MCF 10A (cell line): ENCODE measurements around the gene HDAC1. TPM values are rescaled to one million over a fixed set of nuclear protein-coding genes. Genes with fewer than 3 reads are reported as not detected.
A peak's percentile ranks its signal among the peaks of the same experiment; 100 is the strongest.

Experiments used
- BruUV-seq: library from RNA; stranded (reverse); fragments of 400-500 nt; replicated peaks from 2 replicates; lab custom pipeline; 2021; lab: Mats Ljungman, UMichigan
- CTCF ChIA-PET: fragments of 300-600 bp; sonication (Branson Sonifier 250); formaldehyde crosslinking; extraction: SDS; loops from one replicate; lab custom pipeline; 2021; ENCODE audit warnings: antibody characterized with exemption, inconsistent platforms; lab: Yijun Ruan, JAX
- POLR2A ChIA-PET: fragments of 300-600, 350-650 bp; sonication (Branson Sonifier 250); formaldehyde crosslinking; extraction: SDS; loops from one replicate; lab custom pipeline; 2020; ENCODE audit warnings: antibody characterized with exemption, inconsistent platforms; lab: Yijun Ruan, JAX
- DNase-seq: peaks from one replicate; pipeline ENCODE4 v3.0.0-alpha.2; 2018; ENCODE audit not compliant: unreplicated experiment
- H3K27ac Mint-ChIP-seq: one replicate; pipeline ENCODE4 v1.8.0; 2022; ENCODE audit warnings: mild to moderate bottlenecking, low read depth, mixed read lengths; ENCODE audit not compliant: unreplicated experiment
- H3K27me3 Mint-ChIP-seq: one replicate; pipeline ENCODE4 v1.8.0; 2022; ENCODE audit warnings: mixed read lengths; ENCODE audit not compliant: insufficient read depth, unreplicated experiment
- H3K36me3 Mint-ChIP-seq: one replicate; pipeline ENCODE4 v1.8.0; 2022; ENCODE audit warnings: mild to moderate bottlenecking, moderate library complexity, mixed read lengths; ENCODE audit not compliant: insufficient read depth, unreplicated experiment
- H3K4me1 Mint-ChIP-seq: one replicate; pipeline ENCODE4 v1.8.0; 2022; ENCODE audit warnings: mixed read lengths; ENCODE audit not compliant: insufficient read depth, unreplicated experiment
- H3K4me3 Mint-ChIP-seq: one replicate; pipeline ENCODE4 v1.8.0; 2022; ENCODE audit warnings: mild to moderate bottlenecking, moderate library complexity, mixed read lengths; ENCODE audit not compliant: unreplicated experiment
- H3K9me3 Mint-ChIP-seq: one replicate; pipeline ENCODE4 v1.8.0; 2022; ENCODE audit warnings: mixed read lengths; ENCODE audit not compliant: unreplicated experiment
- CTCF ChIP-seq: fragments of 200-600 bp; IDR thresholded peaks from one replicate; pipeline ENCODE4 v1.8.0; 2022; ENCODE audit warnings: antibody characterized with exemption, mild to moderate bottlenecking; ENCODE audit not compliant: unreplicated experiment
- intact Hi-C: fragments of 100-400 bp; cut with micrococcal nuclease; formaldehyde crosslinking; loops from 2 replicates; pipeline ENCODE4 v1.14.1; 2022
- total RNA-seq: library from RNA; stranded (reverse); gene quantifications from 2 replicates; pipeline ENCODE4 v1.2.3, GENCODE V29; 2022

Gene HDAC1
- total RNA-seq, 1 experiment from 2014 or later: 39.7 TPM

- no peak overlapping the region for H3K4me3 Mint-ChIP-seq
- no TSS peak for BruUV-seq
- ChIA-PET CTCF (no interaction called here), POLR2A (no interaction called here)
- no peak overlapping the region for H3K27ac Mint-ChIP-seq
- peaks cover 30% of the 10 kb centered on the region for H3K36me3 Mint-ChIP-seq
- H3K9me3 Mint-ChIP-seq: no peaks in the 10 kb centered on the region
- DNase-seq: no peak
- TF ChIP-seq CTCF: no peak
- H3K27me3 Mint-ChIP-seq: no peaks in the 10 kb centered on the region
- intact Hi-C loops: no loop called here
- H3K4me1 Mint-ChIP-seq: peaks cover 11% of the 10 kb centered on the region
Observed at GRCh38 chr1:32357614-32358013, 65.7 kb downstream of the HDAC1 start.

GRCh38 chr1:32358435-32358834 is 66.6 kb downstream of the HDAC1 start:
- H3K27me3 Mint-ChIP-seq: no peaks in the 10 kb centered on the region
- no peak overlapping the region for H3K27ac Mint-ChIP-seq
- BruUV-seq: TSS peak; percentile 17
- no peak overlapping the region for H3K4me3 Mint-ChIP-seq
- POLR2A ChIA-PET: interaction anchor here (1.5 to 1.6 kb wide), 2 partner anchors 35 to 143 kb away, joined by 6 to 7 read pairs; partner anchors contain the start of gene BSDC1
- no peaks in the 10 kb centered on the region for H3K9me3 Mint-ChIP-seq
- intact Hi-C loops: no loop called here
- CTCF ChIA-PET: interaction anchor here (0.7 kb wide), 1 partner anchor 1119 kb away, joined by 3 read pairs; no protein-coding TSS in a partner anchor
- DNase-seq: no peak
- peaks cover 38% of the 10 kb centered on the region for H3K36me3 Mint-ChIP-seq
- peaks cover 6% of the 10 kb centered on the region for H3K4me1 Mint-ChIP-seq
- TF ChIP-seq CTCF: no peak

- no peak overlapping the region for H3K27ac Mint-ChIP-seq
- DNase-seq: no peak
- H3K4me1 Mint-ChIP-seq: no peaks in the 10 kb centered on the region
- H3K36me3 Mint-ChIP-seq: peaks cover 50% of the 10 kb centered on the region
- H3K4me3 Mint-ChIP-seq: no peak overlapping the region
- H3K9me3 Mint-ChIP-seq: no peaks in the 10 kb centered on the region
- no peaks in the 10 kb centered on the region for H3K27me3 Mint-ChIP-seq
- TF ChIP-seq CTCF: no peak
- POLR2A ChIA-PET: interaction anchor here (1.5 kb wide), 1 partner anchor 9 kb away, joined by 5 read pairs; no protein-coding TSS in a partner anchor
- no TSS peak for BruUV-seq
- CTCF ChIA-PET: no interaction called here
- intact Hi-C loops: no loop called here
Observed at GRCh38 chr1:32361308-32361673, 69.4 kb downstream of the HDAC1 start.

GRCh38 chr1:32361674-32362473 is 70.0 kb downstream of the HDAC1 start:
- H3K27ac Mint-ChIP-seq: no peak overlapping the region
- CTCF ChIA-PET: no interaction called here
- POLR2A ChIA-PET: no interaction called here

More at GRCh38 chr1:32361674-32362473, 70.0 kb downstream of the HDAC1 start:
- Mint-ChIP-seq H3K4me1 (no peaks in the 10 kb centered on the region), H3K4me3 (no peak overlapping the region), H3K27me3 (no peaks in the 10 kb centered on the region), H3K9me3 (no peaks in the 10 kb centered on the region), H3K36me3 (peaks cover 47% of the 10 kb centered on the region)
- no peak for DNase-seq
- BruUV-seq: no TSS peak
- intact Hi-C loops: no loop called here
- no peak for TF ChIP-seq CTCF
